DOHH2 (cell line): Measurements from ENCODE around the gene LAMA5.

Source experiments
- CTCF ChIP-seq: fragments of 200-600 bp; sonication (generic); IDR thresholded peaks from one replicate; pipeline ENCODE4 v1.5.1; 2014; ENCODE audit warnings: antibody characterized with exemption, mild to moderate bottlenecking, low read depth, low read length; ENCODE audit not compliant: poor library complexity, severe bottlenecking
- EZH2phosphoT487 ChIP-seq: fragments of 200-600 bp; sonication (generic); IDR thresholded peaks from 2 replicates; pipeline ENCODE4 v1.6.1; 2017; ENCODE audit warnings: borderline replicate concordance, mild to moderate bottlenecking, antibody characterized with exemption, low read length, moderate library complexity, mixed read lengths

- TF ChIP-seq CTCF, result no peak
- no peak for TF ChIP-seq EZH2phosphoT487
Measured at GRCh38 chr20:62390317-62391164, 23.4 kb upstream of the LAMA5 start.
